Mesendoderm (in vitro differentiated cells): ENCODE measurements around the gene BACE2.

Experiments used
- DNase-seq: peaks from one replicate; pipeline ENCODE4 v3.0.0; 2013
- H2AK5ac ChIP-seq: 2 replicates; pipeline ENCODE4 v1.6.1; 2013; ENCODE audit warnings: low read length, inconsistent platforms
- H2BK120ac ChIP-seq: 2 replicates; pipeline ENCODE4 v1.6.1; 2013; ENCODE audit warnings: low read depth, mild to moderate bottlenecking, low read length, moderate library complexity, mixed read lengths
- H2BK15ac ChIP-seq: replicated peaks from 2 replicates; pipeline ENCODE4 v1.6.1; 2013; ENCODE audit warnings: low read depth, mild to moderate bottlenecking, moderate library complexity
- H2BK5ac ChIP-seq: 2 replicates; pipeline ENCODE4 v1.6.1; 2013; ENCODE audit warnings: low read length, inconsistent platforms
- H3K18ac ChIP-seq: 2 replicates; pipeline ENCODE4 v1.6.1; 2013; ENCODE audit warnings: mild to moderate bottlenecking, low read length, mixed read lengths
- H3K23ac ChIP-seq: one replicate; pipeline ENCODE4 v1.6.1; 2013; ENCODE audit warnings: low read length
- H3K27ac ChIP-seq: 2 replicates; pipeline ENCODE4 v1.5.1; 2013; ENCODE audit warnings: low read depth, mild to moderate bottlenecking, inconsistent platforms, low read length, moderate library complexity
- H3K27me3 ChIP-seq: 2 replicates; pipeline ENCODE4 v1.6.1; 2013; ENCODE audit warnings: low read length, control low read depth, mild to moderate bottlenecking, inconsistent platforms; ENCODE audit not compliant: insufficient read depth, poor library complexity
- H3K36me3 ChIP-seq: 2 replicates; pipeline ENCODE4 v1.6.1; 2013; ENCODE audit warnings: low read length, inconsistent platforms; ENCODE audit not compliant: control insufficient read depth, insufficient read depth
- H3K4ac ChIP-seq: one replicate; pipeline ENCODE4 v1.6.1; 2013; ENCODE audit warnings: low read depth, mild to moderate bottlenecking, low read length, moderate library complexity
- H3K4me1 ChIP-seq: 2 replicates; pipeline ENCODE4 v1.6.1; 2013; ENCODE audit warnings: low read depth, low read length, inconsistent platforms; ENCODE audit not compliant: control insufficient read depth
- H3K4me2 ChIP-seq: 2 replicates; pipeline ENCODE4 v1.6.1; 2013; ENCODE audit warnings: low read length
- H3K4me3 ChIP-seq: 2 replicates; pipeline ENCODE4 v1.5.1; 2013; ENCODE audit warnings: mild to moderate bottlenecking, low read length
- H3K56ac ChIP-seq: one replicate; pipeline ENCODE4 v1.6.1; 2013; ENCODE audit warnings: low read length
- H3K79me1 ChIP-seq: 2 replicates; pipeline ENCODE4 v1.6.1; 2013; ENCODE audit warnings: low read length, inconsistent platforms
- H3K79me2 ChIP-seq: 2 replicates; pipeline ENCODE4 v1.6.1; 2013; ENCODE audit warnings: mild to moderate bottlenecking, low read length; ENCODE audit not compliant: control insufficient read depth, insufficient read depth
- H3K9ac ChIP-seq: 2 replicates; pipeline ENCODE4 v1.6.1; 2013; ENCODE audit warnings: low read length, inconsistent platforms
- H4K5ac ChIP-seq: one replicate; pipeline ENCODE4 v1.6.1; 2013; ENCODE audit warnings: low read length
- H4K8ac ChIP-seq: one replicate; pipeline ENCODE4 v1.6.1; 2013; ENCODE audit warnings: low read depth, mild to moderate bottlenecking, control low read depth, low read length, moderate library complexity
- WGBS: extraction: QIAGEN DNeasy Blood & Tissue Kit; methylation state at CpG from one replicate; pipeline ENCODE4 v1.1.7; 2013; ENCODE audit warnings: low lambda C conversion rate, missing lambda C conversion rate; ENCODE audit not compliant: insufficient coverage; ENCODE audit errors: extremely low coverage; 5-methylcytosine and 5-hydroxymethylcytosine counted together

Gene BACE2

DNA sequence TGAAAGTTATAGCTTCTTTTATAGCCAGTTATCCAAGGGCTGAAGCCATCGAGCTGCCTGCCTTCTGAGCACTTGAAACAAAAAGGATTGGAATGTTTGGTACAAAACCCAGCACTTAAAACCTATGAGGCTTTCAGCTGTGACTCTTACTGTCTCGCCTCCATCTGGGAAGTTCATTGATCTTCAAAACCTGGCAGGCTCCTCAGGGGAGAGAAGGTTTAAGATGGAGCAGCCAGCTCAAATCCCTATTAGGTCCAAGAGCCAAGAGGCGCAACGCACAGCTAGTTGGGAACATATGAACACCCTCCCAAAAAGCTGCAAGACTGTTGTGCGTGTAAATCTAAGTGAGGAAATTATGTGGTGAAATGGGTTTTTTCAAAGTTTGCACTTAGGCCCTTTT lies 33.4 kb downstream of the BACE2 start:
- Histone ChIP-seq H3K4me2 (no peak overlapping the region), H3K4me3 (no peak overlapping the region), H2BK15ac (no peak overlapping the region), H2AK5ac (no peak overlapping the region), H3K27ac (no peak overlapping the region), H3K79me2 (no peaks in the 10 kb centered on the region), H3K56ac (no peak overlapping the region), H3K23ac (no peak overlapping the region), H2BK120ac (no peak overlapping the region), H3K36me3 (no peaks in the 10 kb centered on the region), H4K5ac (no peak overlapping the region), H2BK5ac (no peak overlapping the region), H3K4me1 (no peaks in the 10 kb centered on the region), H3K79me1 (no peaks in the 10 kb centered on the region), H4K8ac (no peak overlapping the region), H3K18ac (no peak overlapping the region), H3K4ac (no peak overlapping the region), H3K27me3 (no peaks in the 10 kb centered on the region), H3K9ac (no peak overlapping the region)
- WGBS, result no CpG with 5 or more reads among the region's 5 CpGs
- no peak for DNase-seq

DNA sequence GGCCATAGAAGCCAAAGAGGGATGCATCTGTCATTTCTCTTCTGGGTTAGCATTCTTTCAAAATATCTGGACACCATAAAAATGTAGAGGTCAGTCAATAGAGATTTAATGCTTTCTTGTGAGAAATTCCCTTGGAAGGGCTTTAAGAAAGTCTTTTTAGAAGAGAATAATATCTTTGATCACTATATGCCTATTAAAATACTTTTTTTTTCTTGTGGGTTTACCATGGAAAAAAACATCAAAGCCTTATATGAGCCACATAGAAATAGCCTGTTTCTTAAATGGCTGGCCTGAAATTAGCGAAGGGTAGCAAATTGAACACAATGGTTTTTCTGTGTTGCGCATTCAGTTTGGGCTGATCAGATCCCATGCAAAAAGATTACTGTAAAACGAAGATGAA lies 36.8 kb downstream of the BACE2 start:
- DNase-seq, result no peak
- no peaks in the 10 kb centered on the region for H3K27me3 ChIP-seq
- no peak overlapping the region for H3K4me2 ChIP-seq
- H2BK5ac ChIP-seq, result no peak overlapping the region
- WGBS, result no CpG with 5 or more reads among the region's 3 CpGs
- no peaks in the 10 kb centered on the region for H3K36me3 ChIP-seq
- H3K23ac ChIP-seq, result no peak overlapping the region
- no peak overlapping the region for H4K8ac ChIP-seq
- H3K9ac ChIP-seq, result no peak overlapping the region
- H3K4ac ChIP-seq, result no peak overlapping the region
- no peaks in the 10 kb centered on the region for H3K79me1 ChIP-seq
- no peaks in the 10 kb centered on the region for H3K4me1 ChIP-seq
- no peaks in the 10 kb centered on the region for H3K79me2 ChIP-seq
- H3K27ac ChIP-seq, result no peak overlapping the region
- no peak overlapping the region for H3K56ac ChIP-seq
- no peak overlapping the region for H3K18ac ChIP-seq
- H3K4me3 ChIP-seq, result no peak overlapping the region
- no peak overlapping the region for H2AK5ac ChIP-seq
- no peak overlapping the region for H4K5ac ChIP-seq
- no peak overlapping the region for H2BK15ac ChIP-seq
- no peak overlapping the region for H2BK120ac ChIP-seq

DNA sequence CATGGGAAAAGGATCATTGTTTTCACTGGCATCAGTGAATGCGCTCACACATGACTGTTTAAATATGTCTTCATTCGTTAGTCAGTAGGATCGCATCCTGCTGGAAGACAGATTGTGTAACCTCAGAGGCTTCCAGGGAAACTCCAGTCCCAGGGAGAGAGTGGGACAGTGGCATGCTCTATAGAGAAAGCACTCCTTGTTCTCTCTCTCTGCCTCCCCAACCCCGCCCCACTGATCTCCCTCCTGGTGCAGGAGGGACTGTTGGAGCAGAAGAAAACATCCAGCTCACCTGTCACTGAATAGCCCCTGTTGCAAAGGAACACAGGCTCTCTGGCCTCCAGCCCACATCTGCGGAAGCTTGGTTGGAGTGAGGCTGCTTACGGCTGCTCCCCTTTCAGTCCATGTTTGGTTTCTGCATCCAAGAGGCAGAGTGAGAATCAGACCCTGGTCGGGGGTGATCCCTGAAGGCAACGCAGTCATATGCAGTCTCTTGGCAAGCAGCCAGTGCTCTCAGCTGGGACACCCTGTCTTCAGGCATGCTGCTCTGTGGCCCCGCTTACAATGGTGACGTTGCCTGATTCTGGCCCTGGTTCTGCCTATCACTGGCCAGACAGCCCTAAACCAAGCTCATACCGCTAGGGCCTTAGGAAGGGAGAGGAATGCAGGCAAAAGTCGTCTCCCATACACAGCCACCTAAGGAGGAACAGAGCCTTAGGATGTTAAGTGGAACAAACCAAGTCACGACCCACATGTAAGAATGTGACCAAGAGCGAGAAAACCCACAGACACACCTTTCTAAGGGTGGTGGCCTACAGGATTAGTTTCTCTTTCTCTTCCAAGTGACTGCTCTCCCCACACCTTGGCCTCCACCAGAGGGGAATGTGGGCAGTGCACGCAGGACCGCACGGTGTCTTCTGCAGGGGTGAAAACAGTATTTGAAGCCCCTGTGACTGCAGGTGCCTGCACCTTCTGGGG lies 39.7 kb downstream of the BACE2 start:
- no peak overlapping the region for H2BK120ac ChIP-seq
- no peak overlapping the region for H3K23ac ChIP-seq
- H3K79me2 ChIP-seq, result no peaks in the 10 kb centered on the region
- H2BK15ac ChIP-seq, result no peak overlapping the region
- no peak overlapping the region for H2BK5ac ChIP-seq
- no peaks in the 10 kb centered on the region for H3K4me1 ChIP-seq
- H3K4ac ChIP-seq, result no peak overlapping the region
- H3K56ac ChIP-seq, result no peak overlapping the region
- H3K18ac ChIP-seq, result no peak overlapping the region
- no peaks in the 10 kb centered on the region for H3K27me3 ChIP-seq
- H4K5ac ChIP-seq, result no peak overlapping the region
- H3K27ac ChIP-seq, result no peak overlapping the region
- DNase-seq, result no peak
- no peak overlapping the region for H3K4me3 ChIP-seq
- no peak overlapping the region for H4K8ac ChIP-seq
- no peak overlapping the region for H2AK5ac ChIP-seq
- no CpG with 5 or more reads among the region's 17 CpGs for WGBS
- no peak overlapping the region for H3K4me2 ChIP-seq
- no peak overlapping the region for H3K9ac ChIP-seq
- no peaks in the 10 kb centered on the region for H3K79me1 ChIP-seq
- H3K36me3 ChIP-seq, result no peaks in the 10 kb centered on the region

DNA sequence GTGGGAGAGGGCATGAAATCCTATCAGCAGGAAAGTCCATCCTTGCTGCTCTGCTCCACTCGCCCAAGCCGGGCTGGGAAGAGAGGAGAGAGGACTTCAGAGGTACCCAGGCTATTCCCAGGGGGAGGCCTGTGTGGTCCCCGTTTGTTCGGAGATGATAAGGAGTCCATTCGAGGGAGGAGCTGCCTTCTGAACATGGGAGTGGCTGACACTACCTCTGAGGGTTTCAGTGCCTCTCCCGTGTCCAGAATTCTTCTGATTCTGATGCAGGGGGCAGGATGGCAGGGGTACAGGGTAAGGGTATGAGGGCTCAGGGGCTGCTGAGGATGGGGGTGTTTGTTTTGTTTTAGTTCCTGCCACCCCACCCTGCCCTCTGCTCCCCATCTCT lies 40.4 kb downstream of the BACE2 start:
- Histone ChIP-seq H3K4ac (no peak overlapping the region), H3K4me3 (no peak overlapping the region), H2AK5ac (no peak overlapping the region), H4K5ac (no peak overlapping the region), H3K27ac (no peak overlapping the region), H3K56ac (no peak overlapping the region), H3K23ac (no peak overlapping the region), H2BK120ac (no peak overlapping the region), H3K27me3 (no peaks in the 10 kb centered on the region), H3K18ac (no peak overlapping the region), H3K36me3 (no peaks in the 10 kb centered on the region), H2BK15ac (no peak overlapping the region), H3K79me2 (no peaks in the 10 kb centered on the region), H3K4me1 (no peaks in the 10 kb centered on the region), H3K9ac (no peak overlapping the region), H4K8ac (no peak overlapping the region), H2BK5ac (no peak overlapping the region), H3K4me2 (no peak overlapping the region), H3K79me1 (no peaks in the 10 kb centered on the region)
- WGBS, result no CpG with 5 or more reads among the region's 6 CpGs
- DNase-seq, result no peak

DNA sequence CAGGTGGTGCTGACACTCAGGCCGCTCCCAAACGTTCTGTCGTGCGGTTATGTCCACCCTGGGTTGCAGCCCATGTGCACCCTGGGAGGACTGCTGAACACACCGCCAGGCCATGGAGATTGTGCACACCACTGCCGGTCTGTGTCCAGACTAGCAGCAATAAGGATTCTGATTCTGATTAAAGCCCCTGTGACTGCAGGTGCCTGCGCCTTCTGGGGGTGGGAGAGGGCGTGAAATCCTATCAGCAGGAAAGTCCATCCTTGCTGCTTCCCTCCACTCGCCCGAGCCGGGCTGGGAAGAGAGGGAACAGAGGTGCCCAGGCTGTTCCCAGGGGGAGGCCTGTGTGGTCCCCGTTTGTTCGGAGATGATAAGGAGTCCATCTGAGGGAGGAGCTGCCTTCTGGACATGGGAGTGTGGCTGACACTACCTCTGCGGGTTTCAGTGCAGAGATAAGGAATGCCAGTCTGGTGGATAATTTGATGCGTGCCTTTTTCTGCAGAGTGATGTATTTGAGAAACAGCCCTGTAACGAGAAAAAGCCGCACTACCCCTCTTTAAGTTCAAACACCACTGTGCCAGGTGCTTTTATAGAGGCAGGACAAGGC lies 41.2 kb downstream of the BACE2 start:
- no peak overlapping the region for H2BK5ac ChIP-seq
- WGBS, result no CpG with 5 or more reads among the region's 17 CpGs
- H3K4ac ChIP-seq, result no peak overlapping the region
- H3K9ac ChIP-seq, result no peak overlapping the region
- no peak overlapping the region for H3K4me2 ChIP-seq
- DNase-seq, result no peak
- no peaks in the 10 kb centered on the region for H3K79me1 ChIP-seq
- H2BK120ac ChIP-seq, result no peak overlapping the region
- H3K36me3 ChIP-seq, result no peaks in the 10 kb centered on the region
- no peak overlapping the region for H3K56ac ChIP-seq
- H3K4me3 ChIP-seq, result no peak overlapping the region
- no peak overlapping the region for H3K27ac ChIP-seq
- H3K79me2 ChIP-seq, result no peaks in the 10 kb centered on the region
- no peaks in the 10 kb centered on the region for H3K27me3 ChIP-seq
- no peak overlapping the region for H4K5ac ChIP-seq
- H3K18ac ChIP-seq, result no peak overlapping the region
- H4K8ac ChIP-seq, result no peak overlapping the region
- H3K4me1 ChIP-seq, result no peaks in the 10 kb centered on the region
- no peak overlapping the region for H2AK5ac ChIP-seq
- H2BK15ac ChIP-seq, result no peak overlapping the region
- no peak overlapping the region for H3K23ac ChIP-seq
